Parathyroid adenoma (tissue), 2 donors: ENCODE measurements around the gene NEDD4.
"Not testable (repeated sequence)": the region's sequence is repeated elsewhere in the genome, so short reads cannot be mapped to it uniquely, and the experiment has no call there.

ENCODE experiments used
- H2AFZ ChIP-seq: fragments of 300-600 bp; sonication (generic); one replicate; pipeline ENCODE4 v1.7.0; 2017; ENCODE audit warnings: antibody characterized with exemption, mild to moderate bottlenecking
- H3K27ac ChIP-seq: fragments of 300-600 bp; sonication (generic); one replicate; pipeline ENCODE4 v1.7.0; 2017
- H3K27me3 ChIP-seq: fragments of 300-600 bp; sonication (generic); one replicate; pipeline ENCODE4 v1.7.0; 2017; ENCODE audit warnings: low read length; ENCODE audit not compliant: control insufficient read depth, insufficient read depth
- H3K36me3 ChIP-seq: fragments of 300-600 bp; sonication (generic); one replicate; pipeline ENCODE4 v1.7.0; 2017; ENCODE audit warnings: low read length; ENCODE audit not compliant: control insufficient read depth, insufficient read depth
- H3K4me1 ChIP-seq: fragments of 300-600 bp; sonication (generic); one replicate; pipeline ENCODE4 v1.7.0; 2017; ENCODE audit warnings: control low read depth
- H3K4me2 ChIP-seq: fragments of 300-600 bp; sonication (generic); one replicate; pipeline ENCODE4 v1.7.0; 2017; ENCODE audit warnings: low read length
- H3K4me3 ChIP-seq: fragments of 300-600 bp; sonication (generic); one replicate; pipeline ENCODE4 v1.7.0; 2017; ENCODE audit warnings: low read depth, low read length
- H3K79me2 ChIP-seq: fragments of 300-600 bp; sonication (generic); one replicate; pipeline ENCODE4 v1.7.0; 2017; ENCODE audit warnings: control low read depth
- H3K9ac ChIP-seq: fragments of 300-600 bp; sonication (generic); one replicate; pipeline ENCODE4 v1.7.0; 2017; ENCODE audit warnings: mild to moderate bottlenecking
- H3K9me3 ChIP-seq: fragments of 300-600 bp; sonication (generic); one replicate; pipeline ENCODE4 v1.7.0; 2017; ENCODE audit warnings: low read length; ENCODE audit not compliant: control insufficient read depth
- CTCF ChIP-seq: fragments of 300-600 bp; sonication (generic); IDR thresholded peaks from one replicate; pipeline ENCODE4 v1.7.0; 2017; ENCODE audit warnings: antibody characterized with exemption, mild to moderate bottlenecking
- donor health status: primary hyperparathyroidism.

Gene NEDD4

GRCh38 chr15:56016281-56016680, 22.9 kb upstream of the NEDD4 start:
- TF ChIP-seq CTCF, result no peak
- Histone ChIP-seq H2AFZ (no peak overlapping the region), H3K4me1 (no peaks in the 10 kb centered on the region)

GRCh38 chr15:56014677-56015076, 21.3 kb upstream of the NEDD4 start:
- Histone ChIP-seq H3K4me2 (no peak overlapping the region), H3K9me3 (no peaks in the 10 kb centered on the region), H3K36me3 (no peaks in the 10 kb centered on the region), H3K27me3 (no peaks in the 10 kb centered on the region), H3K4me1 (no peaks in the 10 kb centered on the region), H3K9ac (no peak overlapping the region), H3K4me3 (no peak overlapping the region), H3K27ac (no peak overlapping the region), H3K79me2 (no peaks in the 10 kb centered on the region), H2AFZ (no peak overlapping the region)
- no peak for TF ChIP-seq CTCF

More at GRCh38 chr15:56016281-56016680, 22.9 kb upstream of the NEDD4 start:
- Histone ChIP-seq H3K9me3 (no peaks in the 10 kb centered on the region), H3K79me2 (no peaks in the 10 kb centered on the region), H3K4me2 (no peak overlapping the region), H3K9ac (no peak overlapping the region), H3K36me3 (no peaks in the 10 kb centered on the region), H3K27ac (no peak overlapping the region), H3K27me3 (no peaks in the 10 kb centered on the region), H3K4me3 (no peak overlapping the region)

GRCh38 chr15:56007053-56007452, 13.6 kb upstream of the NEDD4 start:
- not testable (repeated sequence) for H3K79me2 ChIP-seq, H3K4me2 ChIP-seq, H3K9me3 ChIP-seq, H3K4me1 ChIP-seq, H3K9ac ChIP-seq, H3K36me3 ChIP-seq, H3K4me3 ChIP-seq, H2AFZ ChIP-seq, H3K27me3 ChIP-seq, H3K27ac ChIP-seq

- H3K9me3 ChIP-seq, H3K4me1 ChIP-seq, H3K9ac ChIP-seq, H3K27me3 ChIP-seq, H3K79me2 ChIP-seq, H3K4me3 ChIP-seq, H3K27ac ChIP-seq, H3K36me3 ChIP-seq, H2AFZ ChIP-seq, H3K4me2 ChIP-seq: not testable (repeated sequence)
Observed at GRCh38 chr15:56006371-56006770, 13.0 kb upstream of the NEDD4 start.

GRCh38 chr15:56004281-56004680, 10.9 kb upstream of the NEDD4 start:
- H3K9ac ChIP-seq, H3K27me3 ChIP-seq, H3K27ac ChIP-seq, H3K4me3 ChIP-seq, H3K36me3 ChIP-seq, H3K9me3 ChIP-seq, H3K79me2 ChIP-seq, H2AFZ ChIP-seq, H3K4me2 ChIP-seq, H3K4me1 ChIP-seq: not testable (repeated sequence)

- not testable (repeated sequence) for H3K9ac ChIP-seq, H2AFZ ChIP-seq, H3K9me3 ChIP-seq, H3K79me2 ChIP-seq, H3K27ac ChIP-seq, H3K4me3 ChIP-seq, H3K27me3 ChIP-seq, H3K4me2 ChIP-seq, H3K4me1 ChIP-seq, H3K36me3 ChIP-seq
Observed at GRCh38 chr15:56003777-56004176, 10.4 kb upstream of the NEDD4 start.

GRCh38 chr15:56003277-56003676, 9.9 kb upstream of the NEDD4 start:
- H3K4me3 ChIP-seq, H2AFZ ChIP-seq, H3K9ac ChIP-seq, H3K27ac ChIP-seq, H3K9me3 ChIP-seq, H3K4me2 ChIP-seq, H3K4me1 ChIP-seq, H3K79me2 ChIP-seq, H3K27me3 ChIP-seq, H3K36me3 ChIP-seq: not testable (repeated sequence)
